Left ventricle myocardium inferior (tissue), 1 donor: ENCODE measurements around the gene ADM2. TPM values are rescaled to one million over a fixed set of nuclear protein-coding genes. Genes with fewer than 3 reads are reported as not detected.

Experiments used
- DNase-seq: peaks from one replicate; pipeline ENCODE4 v3.0.0-alpha.2; 2020
- H3K27ac ChIP-seq: fragments of 200-600 bp; replicated peaks from 2 replicates; pipeline ENCODE4 v1.8.0; 2021
- H3K27me3 ChIP-seq: fragments of 200-600 bp; 2 replicates; pipeline ENCODE4 v1.8.0; 2021; ENCODE audit warnings: low read depth
- H3K36me3 ChIP-seq: fragments of 200-600 bp; 2 replicates; pipeline ENCODE4 v1.8.0; 2021
- H3K4me1 ChIP-seq: fragments of 200-600 bp; 2 replicates; pipeline ENCODE4 v1.8.0; 2021
- H3K4me3 ChIP-seq: fragments of 200-600 bp; 2 replicates; pipeline ENCODE4 v1.8.0; 2021; ENCODE audit warnings: mild to moderate bottlenecking, moderate library complexity
- H3K9me3 ChIP-seq: fragments of 200-600 bp; replicated peaks from 2 replicates; pipeline ENCODE4 v1.8.0; 2021
- intact Hi-C: fragments of 100-400 bp; cut with micrococcal nuclease; formaldehyde crosslinking; loops from one replicate; pipeline ENCODE4 v1.11.0; 2022
- total RNA-seq: library from RNA; stranded (reverse); fragmentation: NEBNext Ultra II Directional; extraction: Animal tissue kit (Norgen Biotek cat#: 25700); gene quantifications from one replicate; pipeline ENCODE4 v1.2.1, GENCODE V29; 2021
- TF ChIP-seq, protein P1 (sequence below): fragments of 200-600 bp; IDR thresholded peaks from 2 replicates; pipeline ENCODE4 v1.8.0; 2021; ENCODE audit warnings: antibody characterized with exemption, mild to moderate bottlenecking, borderline replicate concordance
- donor health status: DM: no; HTN: yes; CAD: no; lungs with severe emphysema.

Gene ADM2
- total RNA-seq, 1 donor from 2014 or later, result not detected

DNA sequence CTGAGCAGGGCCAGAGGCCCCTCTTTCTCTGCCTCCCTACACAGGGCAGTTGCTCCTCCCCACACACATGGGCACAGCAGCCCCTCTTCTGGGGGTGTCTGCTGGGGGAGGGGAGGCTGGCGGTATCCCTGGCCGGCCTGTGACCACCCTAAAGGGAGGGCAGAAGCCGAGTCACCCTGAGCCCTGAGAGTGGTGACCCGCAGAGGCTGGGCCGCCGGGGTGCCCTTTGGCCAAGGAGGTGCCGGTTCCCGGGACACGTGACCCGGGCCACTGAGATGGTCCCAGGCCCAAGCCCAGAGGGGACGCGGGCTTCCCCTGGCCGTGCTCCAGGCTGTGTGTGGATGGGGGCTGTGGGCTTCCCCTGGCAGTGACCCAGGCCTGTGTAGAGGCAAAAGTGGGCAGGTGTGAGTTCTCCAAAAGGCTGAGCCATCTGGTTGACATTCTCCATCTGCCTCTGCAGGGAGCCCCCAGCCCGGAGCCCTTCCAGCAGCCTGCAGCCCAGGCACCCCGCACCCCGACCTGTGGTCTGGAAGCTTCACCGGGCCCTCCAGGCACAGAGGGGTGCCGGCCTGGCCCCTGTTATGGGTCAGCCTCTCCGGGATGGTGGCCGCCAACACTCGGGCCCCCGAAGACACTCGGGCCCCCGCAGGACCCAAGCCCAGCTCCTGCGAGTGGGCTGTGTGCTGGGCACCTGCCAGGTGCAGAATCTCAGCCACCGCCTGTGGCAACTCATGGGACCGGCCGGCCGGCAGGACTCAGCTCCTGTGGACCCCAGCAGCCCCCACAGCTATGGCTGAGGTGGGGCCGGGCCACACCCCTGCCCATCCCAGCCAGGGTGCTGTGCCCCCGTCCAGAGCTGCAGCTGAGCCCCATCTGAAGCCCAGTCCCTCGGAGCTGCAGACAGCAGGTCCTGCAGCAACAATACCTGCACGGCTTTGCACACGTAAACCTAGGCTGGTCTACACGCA is 1.0 kb downstream of the ADM2 start:
- TF ChIP-seq, protein P1, sequence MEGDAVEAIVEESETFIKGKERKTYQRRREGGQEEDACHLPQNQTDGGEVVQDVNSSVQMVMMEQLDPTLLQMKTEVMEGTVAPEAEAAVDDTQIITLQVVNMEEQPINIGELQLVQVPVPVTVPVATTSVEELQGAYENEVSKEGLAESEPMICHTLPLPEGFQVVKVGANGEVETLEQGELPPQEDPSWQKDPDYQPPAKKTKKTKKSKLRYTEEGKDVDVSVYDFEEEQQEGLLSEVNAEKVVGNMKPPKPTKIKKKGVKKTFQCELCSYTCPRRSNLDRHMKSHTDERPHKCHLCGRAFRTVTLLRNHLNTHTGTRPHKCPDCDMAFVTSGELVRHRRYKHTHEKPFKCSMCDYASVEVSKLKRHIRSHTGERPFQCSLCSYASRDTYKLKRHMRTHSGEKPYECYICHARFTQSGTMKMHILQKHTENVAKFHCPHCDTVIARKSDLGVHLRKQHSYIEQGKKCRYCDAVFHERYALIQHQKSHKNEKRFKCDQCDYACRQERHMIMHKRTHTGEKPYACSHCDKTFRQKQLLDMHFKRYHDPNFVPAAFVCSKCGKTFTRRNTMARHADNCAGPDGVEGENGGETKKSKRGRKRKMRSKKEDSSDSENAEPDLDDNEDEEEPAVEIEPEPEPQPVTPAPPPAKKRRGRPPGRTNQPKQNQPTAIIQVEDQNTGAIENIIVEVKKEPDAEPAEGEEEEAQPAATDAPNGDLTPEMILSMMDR, result no peak
- H3K4me3 ChIP-seq, result peak overlapping the region; percentile 63
- no peak for DNase-seq
- H3K4me1 ChIP-seq, result peaks cover 15% of the 10 kb centered on the region
- H3K9me3 ChIP-seq, result no peaks in the 10 kb centered on the region
- intact Hi-C loops, result no loop called here
- H3K36me3 ChIP-seq, result no peaks in the 10 kb centered on the region
- H3K27ac ChIP-seq, result no peak overlapping the region
- peaks cover 93% of the 10 kb centered on the region for H3K27me3 ChIP-seq

DNA sequence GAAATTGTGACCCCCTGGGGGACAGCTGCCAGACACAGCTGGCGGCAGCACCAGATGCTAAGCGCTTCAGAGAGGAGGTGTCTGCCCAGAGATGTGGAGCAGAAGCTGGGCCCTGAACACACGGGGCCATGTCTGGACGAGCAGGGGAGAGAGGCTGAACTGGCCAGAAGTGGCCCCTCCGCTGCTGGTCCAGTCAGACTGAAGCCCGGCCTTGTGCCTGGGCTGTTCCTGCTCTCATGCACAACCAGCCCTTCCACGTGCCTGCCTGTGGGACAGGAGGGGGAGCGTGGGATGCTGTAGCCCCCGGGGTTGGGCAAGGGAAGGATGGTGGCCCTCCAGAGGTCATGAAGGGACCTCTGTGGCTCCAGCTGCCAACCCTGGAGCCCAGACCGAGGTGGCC is 1.8 kb downstream of the ADM2 start:
- intact Hi-C loops, result no loop called here
- Histone ChIP-seq H3K9me3 (no peaks in the 10 kb centered on the region), H3K27me3 (peaks cover 95% of the 10 kb centered on the region), H3K4me3 (no peak overlapping the region), H3K27ac (no peak overlapping the region), H3K36me3 (no peaks in the 10 kb centered on the region), H3K4me1 (peaks cover 15% of the 10 kb centered on the region)
- TF ChIP-seq, protein P1, result no peak
- DNase-seq, result no peak

DNA sequence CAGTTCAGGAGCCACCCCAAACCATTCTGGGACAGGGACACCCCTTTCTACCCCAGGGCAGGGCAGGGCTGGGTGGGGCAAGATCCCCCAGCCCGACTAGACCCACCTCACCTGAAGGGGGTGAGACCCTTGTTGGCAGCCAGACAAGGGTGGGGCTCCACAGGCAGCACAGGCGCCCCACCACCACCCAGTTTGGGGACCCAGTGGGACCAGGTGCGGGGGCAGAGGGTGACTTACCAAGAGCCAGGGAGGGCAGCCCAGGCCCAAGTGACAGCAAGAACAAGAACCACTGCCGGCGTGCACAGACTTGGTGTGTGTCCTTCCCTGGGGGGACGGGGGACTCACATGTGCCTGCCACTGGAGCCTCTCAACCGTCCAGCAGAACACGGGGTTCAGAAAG is 2.2 kb downstream of the ADM2 start:
- Histone ChIP-seq H3K4me1 (peaks cover 15% of the 10 kb centered on the region), H3K36me3 (no peaks in the 10 kb centered on the region), H3K27me3 (peaks cover 95% of the 10 kb centered on the region), H3K4me3 (no peak overlapping the region), H3K27ac (no peak overlapping the region), H3K9me3 (no peaks in the 10 kb centered on the region)
- intact Hi-C loops, result no loop called here
- no peak for DNase-seq
- TF ChIP-seq, protein P1, result no peak

DNA sequence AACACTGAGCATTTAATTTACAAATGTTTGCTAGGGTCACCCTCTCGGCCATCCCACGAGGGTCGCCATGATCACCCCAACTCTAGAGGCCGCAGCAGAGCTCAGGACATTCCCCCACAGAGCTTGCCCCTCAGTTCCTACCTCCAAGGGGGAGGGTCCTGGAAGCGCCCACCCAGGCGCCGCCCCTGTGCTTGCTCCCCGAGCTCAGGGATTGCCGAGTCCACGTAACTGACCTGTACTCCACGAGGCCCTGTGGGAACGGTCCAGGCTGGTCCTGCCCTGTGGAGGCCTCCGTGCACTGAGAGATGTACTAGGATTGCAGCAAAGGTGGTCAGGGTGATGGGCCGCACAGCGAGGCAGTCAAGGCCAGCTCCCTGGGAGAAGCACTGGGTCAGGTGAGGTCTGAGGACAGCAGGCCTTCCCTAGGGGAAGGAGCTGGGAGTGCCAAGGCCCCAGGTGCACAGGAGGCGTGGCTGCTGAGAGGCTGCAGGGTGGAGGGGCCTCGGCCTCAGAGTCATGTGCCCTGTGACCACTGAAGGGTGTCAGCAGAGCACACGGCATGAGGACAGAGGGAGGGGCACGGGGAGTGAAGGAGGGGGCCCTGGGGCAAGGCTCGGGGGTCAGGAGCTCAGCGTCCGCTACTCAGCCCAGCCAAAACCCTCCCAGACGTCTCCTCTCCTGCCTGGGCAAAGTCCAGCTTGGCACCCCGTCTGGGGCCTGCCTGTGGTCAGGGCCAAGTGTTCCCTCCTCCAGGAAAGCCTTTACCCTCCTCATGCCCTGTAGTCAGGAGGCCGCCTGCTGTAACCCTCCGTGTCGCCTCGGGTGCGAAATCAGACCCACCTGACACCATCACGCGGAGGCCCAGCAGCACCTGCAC is 2.9 kb downstream of the ADM2 start:
- TF ChIP-seq, protein P1, result no peak
- Histone ChIP-seq H3K27ac (no peak overlapping the region), H3K27me3 (peaks cover 94% of the 10 kb centered on the region), H3K4me1 (peaks cover 15% of the 10 kb centered on the region), H3K9me3 (no peaks in the 10 kb centered on the region), H3K4me3 (no peak overlapping the region), H3K36me3 (no peaks in the 10 kb centered on the region)
- DNase-seq, result no peak
- intact Hi-C loops, result no loop called here
